Measurements from ENCODE around the gene SLC27A3. TPM values are rescaled to one million over a fixed set of nuclear protein-coding genes. Genes with fewer than 3 reads are reported as not detected.

Gene SLC27A3
- total RNA-seq, 4 donors from 2014 or later = 12.3 to 124 (median 22.0) TPM

DNA sequence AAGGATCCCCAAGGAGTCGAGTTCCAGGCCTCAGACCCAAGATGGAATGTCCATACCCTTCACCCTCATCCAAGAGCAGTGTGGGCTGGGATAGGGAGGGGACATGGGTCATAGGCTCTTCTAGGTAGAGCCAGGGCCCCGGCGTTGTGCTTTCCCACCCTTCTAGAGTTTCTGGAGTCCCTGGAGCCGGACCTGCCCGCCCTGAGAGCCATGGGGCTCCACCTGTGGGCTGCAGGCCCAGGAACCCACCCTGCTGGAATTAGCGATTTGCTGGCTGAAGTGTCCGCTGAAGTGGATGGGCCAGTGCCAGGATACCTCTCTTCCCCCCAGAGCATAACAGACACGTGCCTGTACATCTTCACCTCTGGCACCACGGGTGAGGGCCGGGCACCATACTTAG lies 1.1 kb downstream of the SLC27A3 start:
- no peak for DNase-seq
- H3K4me1 ChIP-seq = peaks cover 3 to 22% (median 11%) of the 10 kb centered on the region in 4 donors
- H3K27ac ChIP-seq = peak overlapping the region; percentile 75 to 90 (median 88)
- H3K4me3 ChIP-seq = peak overlapping the region; percentile 70 to 91 (median 80)
- H3K27me3 ChIP-seq = no peaks in the 10 kb centered on the region
- H3K36me3 ChIP-seq = peaks cover 0 to 18% (median 0%) of the 10 kb centered on the region in 3 donors
- H3K9me3 ChIP-seq = no peaks in the 10 kb centered on the region
- TF ChIP-seq, protein P1, sequence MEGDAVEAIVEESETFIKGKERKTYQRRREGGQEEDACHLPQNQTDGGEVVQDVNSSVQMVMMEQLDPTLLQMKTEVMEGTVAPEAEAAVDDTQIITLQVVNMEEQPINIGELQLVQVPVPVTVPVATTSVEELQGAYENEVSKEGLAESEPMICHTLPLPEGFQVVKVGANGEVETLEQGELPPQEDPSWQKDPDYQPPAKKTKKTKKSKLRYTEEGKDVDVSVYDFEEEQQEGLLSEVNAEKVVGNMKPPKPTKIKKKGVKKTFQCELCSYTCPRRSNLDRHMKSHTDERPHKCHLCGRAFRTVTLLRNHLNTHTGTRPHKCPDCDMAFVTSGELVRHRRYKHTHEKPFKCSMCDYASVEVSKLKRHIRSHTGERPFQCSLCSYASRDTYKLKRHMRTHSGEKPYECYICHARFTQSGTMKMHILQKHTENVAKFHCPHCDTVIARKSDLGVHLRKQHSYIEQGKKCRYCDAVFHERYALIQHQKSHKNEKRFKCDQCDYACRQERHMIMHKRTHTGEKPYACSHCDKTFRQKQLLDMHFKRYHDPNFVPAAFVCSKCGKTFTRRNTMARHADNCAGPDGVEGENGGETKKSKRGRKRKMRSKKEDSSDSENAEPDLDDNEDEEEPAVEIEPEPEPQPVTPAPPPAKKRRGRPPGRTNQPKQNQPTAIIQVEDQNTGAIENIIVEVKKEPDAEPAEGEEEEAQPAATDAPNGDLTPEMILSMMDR (IDR thresholded peaks at IDR 0.05) = no peak
- no peak for TF ChIP-seq POLR2A (IDR thresholded peaks at IDR 0.05)

DNA sequence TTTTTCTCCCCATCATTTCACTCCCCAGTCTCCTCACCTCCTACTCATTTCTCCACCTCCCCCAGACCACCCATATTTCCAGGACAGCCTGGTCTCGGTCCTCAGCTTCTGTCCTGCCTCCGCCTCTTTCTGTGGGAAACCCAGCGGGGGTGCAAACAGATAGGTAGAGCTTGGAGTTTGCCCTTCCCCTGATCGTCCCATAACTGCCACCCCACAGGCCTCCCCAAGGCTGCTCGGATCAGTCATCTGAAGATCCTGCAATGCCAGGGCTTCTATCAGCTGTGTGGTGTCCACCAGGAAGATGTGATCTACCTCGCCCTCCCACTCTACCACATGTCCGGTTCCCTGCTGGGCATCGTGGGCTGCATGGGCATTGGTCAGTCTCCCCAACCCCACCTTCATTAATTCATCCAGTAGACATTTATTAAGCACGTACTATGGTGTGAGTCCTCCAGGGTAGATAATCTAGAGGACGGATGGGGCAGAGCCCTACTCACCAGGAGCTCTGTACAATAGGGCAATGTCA lies 1.7 kb downstream of the SLC27A3 start:
- Histone ChIP-seq H3K27ac (peak overlapping the region in 1 of 4 donors; percentile 90), H3K9me3 (no peaks in the 10 kb centered on the region), H3K36me3 (peaks cover 0 to 12% (median 0%) of the 10 kb centered on the region in 3 donors), H3K4me3 (peak overlapping the region in 1 of 4 donors; percentile 91), H3K27me3 (no peaks in the 10 kb centered on the region), H3K4me1 (peaks cover 3 to 22% (median 11%) of the 10 kb centered on the region in 4 donors)
- DNase-seq = no peak
- no peak for TF ChIP-seq POLR2A (IDR thresholded peaks at IDR 0.05)
- TF ChIP-seq, protein P1 (IDR thresholded peaks at IDR 0.05) = no peak

DNA sequence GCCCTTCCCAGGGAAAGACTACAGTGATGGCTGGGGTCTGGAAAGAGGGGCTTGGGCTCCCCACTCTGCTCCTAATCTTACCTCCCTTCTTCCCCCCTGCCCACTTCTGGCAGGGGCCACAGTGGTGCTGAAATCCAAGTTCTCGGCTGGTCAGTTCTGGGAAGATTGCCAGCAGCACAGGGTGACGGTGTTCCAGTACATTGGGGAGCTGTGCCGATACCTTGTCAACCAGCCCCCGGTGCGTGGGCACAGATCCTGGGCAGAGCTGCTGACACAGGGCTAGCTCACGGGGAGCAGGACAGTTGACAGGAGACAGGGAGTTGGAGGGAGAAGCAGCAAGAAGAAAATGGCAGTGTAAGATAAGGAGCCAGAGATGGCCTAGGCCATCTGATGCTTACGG lies 2.4 kb downstream of the SLC27A3 start:
- no peaks in the 10 kb centered on the region for H3K27me3 ChIP-seq
- H3K4me3 ChIP-seq = no peak overlapping the region
- H3K9me3 ChIP-seq = no peaks in the 10 kb centered on the region
- H3K27ac ChIP-seq = no peak overlapping the region
- H3K36me3 ChIP-seq = peaks cover 0 to 6% (median 0%) of the 10 kb centered on the region in 3 donors
- TF ChIP-seq, protein P1 (IDR thresholded peaks at IDR 0.05) = no peak
- no peak for TF ChIP-seq POLR2A (IDR thresholded peaks at IDR 0.05)
- peaks cover 3 to 22% (median 11%) of the 10 kb centered on the region in 4 donors for H3K4me1 ChIP-seq
- DNase-seq = no peak

DNA sequence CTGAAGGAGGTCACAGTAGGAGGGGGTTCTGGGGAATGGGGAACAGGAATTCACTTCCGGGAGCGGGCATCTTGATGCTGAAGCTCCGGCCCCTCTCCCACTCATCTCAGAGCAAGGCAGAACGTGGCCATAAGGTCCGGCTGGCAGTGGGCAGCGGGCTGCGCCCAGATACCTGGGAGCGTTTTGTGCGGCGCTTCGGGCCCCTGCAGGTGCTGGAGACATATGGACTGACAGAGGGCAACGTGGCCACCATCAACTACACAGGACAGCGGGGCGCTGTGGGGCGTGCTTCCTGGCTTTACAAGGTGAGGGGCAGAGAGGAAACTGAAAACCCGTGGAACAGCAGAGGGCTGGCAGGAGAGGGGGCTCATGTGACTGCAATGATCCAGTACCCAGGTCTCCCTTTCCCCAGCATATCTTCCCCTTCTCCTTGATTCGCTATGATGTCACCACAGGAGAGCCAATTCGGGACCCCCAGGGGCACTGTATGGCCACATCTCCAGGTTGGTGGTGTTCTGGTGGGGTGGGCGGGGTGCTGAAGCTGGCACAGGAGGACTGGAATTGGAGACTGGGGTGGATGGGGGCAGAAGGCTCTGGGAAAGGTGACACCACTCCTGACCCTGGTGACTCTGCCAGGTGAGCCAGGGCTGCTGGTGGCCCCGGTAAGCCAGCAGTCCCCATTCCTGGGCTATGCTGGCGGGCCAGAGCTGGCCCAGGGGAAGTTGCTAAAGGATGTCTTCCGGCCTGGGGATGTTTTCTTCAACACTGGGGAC lies 3.0 kb downstream of the SLC27A3 start:
- DNase-seq = no peak
- H3K27me3 ChIP-seq = no peaks in the 10 kb centered on the region
- TF ChIP-seq, protein P1 (IDR thresholded peaks at IDR 0.05) = no peak
- no peak for TF ChIP-seq POLR2A (IDR thresholded peaks at IDR 0.05)
- peaks cover 0 to 2% (median 0%) of the 10 kb centered on the region in 3 donors for H3K36me3 ChIP-seq
- no peak overlapping the region for H3K27ac ChIP-seq
- H3K9me3 ChIP-seq = no peaks in the 10 kb centered on the region
- peaks cover 3 to 22% (median 11%) of the 10 kb centered on the region in 4 donors for H3K4me1 ChIP-seq
- no peak overlapping the region for H3K4me3 ChIP-seq

DNA sequence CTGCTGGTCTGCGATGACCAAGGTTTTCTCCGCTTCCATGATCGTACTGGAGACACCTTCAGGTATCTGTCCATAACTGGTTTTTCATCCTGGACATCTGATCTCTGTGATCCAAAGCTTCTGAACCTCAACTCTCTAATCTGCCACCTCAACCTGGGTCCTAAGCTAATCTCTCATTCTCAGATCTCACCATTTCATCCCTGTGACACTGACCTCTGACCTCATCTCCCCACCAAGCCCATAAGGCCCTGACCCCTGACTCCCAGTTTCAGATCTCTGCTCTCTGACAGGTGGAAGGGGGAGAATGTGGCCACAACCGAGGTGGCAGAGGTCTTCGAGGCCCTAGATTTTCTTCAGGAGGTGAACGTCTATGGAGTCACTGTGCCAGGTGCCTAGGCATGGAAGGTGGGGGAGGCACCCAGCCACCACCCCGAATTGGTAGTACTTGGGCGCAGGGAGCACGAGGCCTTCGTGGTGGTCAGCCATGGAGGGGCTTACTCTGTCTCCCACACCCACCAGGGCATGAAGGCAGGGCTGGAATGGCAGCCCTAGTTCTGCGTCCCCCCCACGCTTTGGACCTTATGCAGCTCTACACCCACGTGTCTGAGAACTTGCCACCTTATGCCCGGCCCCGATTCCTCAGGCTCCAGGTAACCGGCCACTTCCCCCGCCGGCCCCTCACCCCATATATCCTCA lies 3.8 kb downstream of the SLC27A3 start:
- no peaks in the 10 kb centered on the region for H3K36me3 ChIP-seq
- H3K4me3 ChIP-seq = no peak overlapping the region
- no peaks in the 10 kb centered on the region for H3K9me3 ChIP-seq
- H3K27ac ChIP-seq = no peak overlapping the region
- peaks cover 3 to 24% (median 11%) of the 10 kb centered on the region in 4 donors for H3K4me1 ChIP-seq
- no peak for DNase-seq
- TF ChIP-seq, protein P1 (IDR thresholded peaks at IDR 0.05) = no peak
- no peak for TF ChIP-seq POLR2A (IDR thresholded peaks at IDR 0.05)
- H3K27me3 ChIP-seq = no peaks in the 10 kb centered on the region

Data from Peyer's patch (tissue), 4 donors.